Cardiac atrium fibroblast (primary cell): ENCODE data around the gene TTC39C. TPM values are rescaled to one million over a fixed set of nuclear protein-coding genes. Genes with fewer than 3 reads are reported as not detected.

ENCODE experiments used
- total RNA-seq: library from RNA; depleted of rRNA; stranded (reverse); fragments of >200 nt; gene quantifications from 2 replicates; pipeline ENCODE4 v1.2.3, GENCODE V29; 2015

The TTC39C gene
- 8.8 and 11.0 TPM in 2 replicates for total RNA-seq

DNA sequence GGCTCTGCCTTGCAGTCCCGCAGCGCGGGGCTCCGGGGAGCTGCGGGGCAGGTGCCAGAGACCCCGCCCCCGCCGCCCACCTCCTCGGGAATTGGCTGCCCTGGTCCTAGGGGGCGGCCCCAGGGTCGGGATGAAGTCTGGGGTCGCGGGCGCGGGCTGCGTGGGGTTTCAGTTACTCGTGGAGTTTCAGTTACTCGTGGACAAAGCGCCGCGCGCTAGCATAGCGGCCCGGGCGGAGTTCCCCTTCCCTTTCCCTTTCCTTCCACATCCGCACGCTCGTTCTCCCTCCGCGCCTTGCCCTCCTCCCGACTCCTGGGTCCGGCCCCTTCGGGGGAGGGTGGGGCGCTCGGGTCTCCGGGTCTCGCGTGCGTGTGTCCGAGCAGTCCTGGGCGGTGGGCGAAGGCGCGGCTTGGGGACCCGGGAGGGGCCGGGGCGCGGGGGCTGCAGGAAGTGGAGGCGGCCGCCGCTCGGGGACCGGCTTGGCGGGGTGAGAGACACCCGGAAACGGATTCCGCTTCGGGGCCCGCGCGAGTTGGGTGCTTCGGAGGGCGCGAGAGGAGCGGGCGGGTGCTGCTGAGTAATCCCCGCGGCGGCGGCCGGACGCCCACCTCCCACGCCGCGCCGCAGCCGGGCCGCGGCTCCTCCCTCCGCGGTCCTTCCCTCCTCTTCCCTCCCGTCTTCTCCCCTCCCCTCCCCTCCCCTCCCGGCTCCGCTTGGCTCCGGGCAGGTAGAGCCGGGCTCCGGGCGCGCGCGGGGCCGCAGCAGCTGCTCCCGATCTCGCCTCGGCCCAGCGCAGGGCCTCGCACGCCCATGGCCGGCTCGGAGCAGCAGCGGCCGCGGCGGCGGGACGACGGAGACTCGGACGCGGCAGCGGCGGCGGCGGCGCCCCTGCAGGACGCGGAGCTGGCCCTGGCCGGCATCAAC lies at the start of gene TTC39C:
Gene TTC39C (plus strand): TSS at position 693 of the 924 bp plus-strand sequence. CDS start 118 bp downstream, at position 811.

DNA sequence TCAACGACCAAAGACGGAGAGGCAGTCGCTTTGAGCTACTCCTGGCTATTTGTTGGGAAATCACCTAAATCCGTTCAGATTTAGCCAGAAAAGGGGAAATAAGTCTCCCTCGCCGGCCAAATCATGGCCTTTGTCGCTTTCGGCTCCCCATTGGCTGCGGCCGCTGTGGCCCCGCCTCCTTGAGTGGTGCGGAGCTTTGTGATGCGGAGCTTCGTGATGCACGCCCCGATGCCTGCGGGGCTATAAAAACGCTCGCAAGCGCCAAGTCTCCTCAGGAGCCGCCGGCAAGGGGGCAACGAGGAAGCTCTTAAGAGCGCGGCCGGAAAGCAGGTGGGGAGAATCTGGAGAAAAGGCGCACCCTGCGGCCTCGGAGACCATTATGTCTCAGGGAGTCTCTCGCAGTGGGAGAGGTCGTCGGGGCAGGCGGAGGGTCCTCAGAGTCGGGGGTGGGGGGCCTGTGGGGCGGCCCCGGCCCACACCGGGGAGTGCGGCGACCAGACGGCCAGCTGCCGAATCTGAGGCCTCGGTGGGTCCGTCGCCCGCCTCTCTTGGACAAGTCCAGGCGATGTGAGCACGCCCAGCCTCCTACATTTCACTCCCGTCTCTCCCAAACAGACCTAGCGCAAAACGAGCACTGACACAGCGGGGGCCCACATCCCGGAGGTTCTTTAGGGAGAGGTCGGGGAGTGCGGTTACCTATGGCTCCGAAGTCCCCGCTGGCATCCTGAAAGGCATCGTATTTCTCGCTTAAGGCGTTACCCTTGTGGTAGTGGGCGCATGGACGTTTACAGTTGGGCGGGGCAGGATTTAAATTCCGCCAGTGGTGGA lies 124.4 kb downstream of the TTC39C start, which contains the start of gene CABYR:
Gene CABYR (plus strand): TSS at position 274 of the 828 bp plus-strand sequence. CDS start 4,053 bp downstream, outside the sequence.

Other genes with a start within 250 kb of the TTC39C start
- 1.8 and 2.0 TPM in 2 replicates for gene CABYR, start 124.3 kb downstream of the TTC39C start, total RNA-seq